C4-2B (cell line): ENCODE measurements around the gene RGCC.

Experiments
- ZFX ChIP-seq: fragments of 450-650 bp; IDR thresholded peaks from 2 replicates; pipeline ENCODE4 v1.6.1; 2017
- TF ChIP-seq, protein P1 (sequence below): fragments of 450-650 bp; conservative IDR thresholded peaks from 2 replicates; pipeline ENCODE4 v1.5.1; 2017; ENCODE audit warnings: mild to moderate bottlenecking

DNA sequence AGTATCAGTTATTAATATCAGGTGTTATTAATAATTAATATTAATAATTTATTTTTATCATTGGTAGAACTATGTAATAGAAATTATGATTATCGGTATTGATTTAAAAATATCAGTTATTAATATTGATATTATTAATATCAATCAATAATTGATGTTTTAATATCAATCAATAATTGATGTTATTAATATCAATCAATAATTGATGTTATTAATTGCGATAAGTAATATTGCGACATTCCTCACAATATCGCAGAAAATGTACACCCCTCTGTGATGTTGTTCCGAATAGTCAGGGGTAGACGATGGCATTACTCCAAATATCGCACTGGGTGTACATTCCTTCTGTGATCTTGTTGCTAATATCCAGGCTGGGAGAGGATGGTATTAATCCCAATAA, 3.7 kb upstream of the RGCC start:
- TF ChIP-seq, protein P1, sequence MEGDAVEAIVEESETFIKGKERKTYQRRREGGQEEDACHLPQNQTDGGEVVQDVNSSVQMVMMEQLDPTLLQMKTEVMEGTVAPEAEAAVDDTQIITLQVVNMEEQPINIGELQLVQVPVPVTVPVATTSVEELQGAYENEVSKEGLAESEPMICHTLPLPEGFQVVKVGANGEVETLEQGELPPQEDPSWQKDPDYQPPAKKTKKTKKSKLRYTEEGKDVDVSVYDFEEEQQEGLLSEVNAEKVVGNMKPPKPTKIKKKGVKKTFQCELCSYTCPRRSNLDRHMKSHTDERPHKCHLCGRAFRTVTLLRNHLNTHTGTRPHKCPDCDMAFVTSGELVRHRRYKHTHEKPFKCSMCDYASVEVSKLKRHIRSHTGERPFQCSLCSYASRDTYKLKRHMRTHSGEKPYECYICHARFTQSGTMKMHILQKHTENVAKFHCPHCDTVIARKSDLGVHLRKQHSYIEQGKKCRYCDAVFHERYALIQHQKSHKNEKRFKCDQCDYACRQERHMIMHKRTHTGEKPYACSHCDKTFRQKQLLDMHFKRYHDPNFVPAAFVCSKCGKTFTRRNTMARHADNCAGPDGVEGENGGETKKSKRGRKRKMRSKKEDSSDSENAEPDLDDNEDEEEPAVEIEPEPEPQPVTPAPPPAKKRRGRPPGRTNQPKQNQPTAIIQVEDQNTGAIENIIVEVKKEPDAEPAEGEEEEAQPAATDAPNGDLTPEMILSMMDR = no peak
- no peak for TF ChIP-seq ZFX
